GM12878 (cell line): ENCODE results near the gene TMEM59. TPM values are rescaled to one million over a fixed set of nuclear protein-coding genes. Genes with fewer than 3 reads are reported as not detected.

Experiments
- ATAC-seq: fragments of 200-7000 bp; cut with Tn5 transposase; 3 replicates; pipeline ENCODE4 v1.9.1; 2020; ENCODE audit warnings: mild to moderate bottlenecking, moderate library complexity
- BruUV-seq: library from RNA; stranded (reverse); fragments of 400-500 nt; replicated peaks from 2 replicates; lab custom pipeline; 2021; lab: Mats Ljungman, UMichigan
- CTCF ChIA-PET: fragments of 300-600 bp; sonication (Branson Sonifier 250); formaldehyde crosslinking; extraction: SDS; loops from one replicate; lab custom pipeline; 2021; ENCODE audit warnings: inconsistent platforms; lab: Yijun Ruan, JAX
- POLR2A ChIA-PET: fragments of 350-600 bp; formaldehyde crosslinking; extraction: SDS; loops from one replicate; lab custom pipeline; 2021; ENCODE audit warnings: inconsistent platforms; lab: Charles Lee
- RAD21 ChIA-PET: fragments of 300-600 bp; sonication (Branson Sonifier 250); formaldehyde crosslinking; loops from one replicate; lab custom pipeline; 2023; ENCODE audit warnings: antibody characterized with exemption; ENCODE audit not compliant: unreplicated experiment; lab: Charles Lee
- SMC1A ChIA-PET: fragments of 300-600 bp; sonication (Branson Sonifier 250); formaldehyde crosslinking; loops from one replicate; lab custom pipeline; 2023; ENCODE audit not compliant: unreplicated experiment, uncharacterized antibody; lab: Charles Lee
- DNase-seq: peaks from one replicate; pipeline ENCODE4 v3.0.0-alpha.2; 2011; ENCODE audit warnings: low read depth, low spot score
- FAIRE-seq: peaks from 3 replicates; lab custom pipeline; 2011; peaks lifted over from hg19 to GRCh38; lab: Jason Lieb, UNC
- H2AFZ ChIP-seq: 2 replicates; pipeline ENCODE4 v1.6.0; 2011; ENCODE audit warnings: low read depth, low read length, control low read depth; ENCODE audit not compliant: control insufficient read depth
- H3K27ac ChIP-seq: 2 replicates; pipeline ENCODE4 v1.5.1; 2011; ENCODE audit warnings: control low read depth; ENCODE audit not compliant: control insufficient read depth, insufficient read depth
- H3K27me3 ChIP-seq, 2 experiments: replicated peaks in 1 of 2; 2 replicates each; pipeline versions ENCODE4 v1.6.0 to v1.6.1; 2011; ENCODE audit warnings: low read length in 1 of 2; ENCODE audit not compliant: control insufficient read depth in 2 of 2, insufficient read depth in 2 of 2
- H3K36me3 ChIP-seq, 2 experiments: 2 replicates each; pipeline ENCODE4 v1.5.1; 2011; ENCODE audit warnings: low read length in 1 of 2; ENCODE audit not compliant: control insufficient read depth in 2 of 2, insufficient read depth in 2 of 2
- H3K4me1 ChIP-seq: 2 replicates; pipeline ENCODE4 v1.6.1; 2011; ENCODE audit warnings: mild to moderate bottlenecking, low read length, moderate library complexity, mixed read lengths; ENCODE audit not compliant: control insufficient read depth, insufficient read depth
- H3K4me2 ChIP-seq: 2 replicates; pipeline ENCODE4 v1.6.0; 2011; ENCODE audit warnings: control low read depth; ENCODE audit not compliant: control insufficient read depth, insufficient read depth
- H3K4me3 ChIP-seq: fragments of 200-600 bp; sonication (generic); 2 replicates; pipeline ENCODE4 v1.5.1; 2016
- H3K79me2 ChIP-seq: 2 replicates; pipeline ENCODE4 v1.6.0; 2011; ENCODE audit warnings: low read length; ENCODE audit not compliant: control insufficient read depth, insufficient read depth
- H3K9ac ChIP-seq: 2 replicates; pipeline ENCODE4 v1.8.0; 2011; ENCODE audit warnings: low read length, control low read depth, mixed read lengths; ENCODE audit not compliant: control insufficient read depth, insufficient read depth
- H3K9me3 ChIP-seq: replicated peaks from 3 replicates; pipeline ENCODE4 v1.5.1; 2011; ENCODE audit warnings: mild to moderate bottlenecking, low read length; ENCODE audit not compliant: control insufficient read depth, insufficient read depth
- H4K20me1 ChIP-seq: 2 replicates; pipeline ENCODE4 v1.6.0; 2011; ENCODE audit not compliant: control insufficient read depth, insufficient read depth
- BHLHE40 ChIP-seq, 2 experiments: fragments of 450-650 bp in 1 of 2; IDR thresholded peaks; 2 replicates each; pipeline ENCODE4 v1.6.1; 2011 to 2017; ENCODE audit warnings: low read depth in 2 of 2, borderline replicate concordance in 1 of 2, improper control_type of control experiment in 1 of 2, low read length in 1 of 2, mild to moderate bottlenecking in 1 of 2
- IKZF2 ChIP-seq, 2 experiments: fragments of 450-650 bp; IDR thresholded peaks; 2 replicates each; pipeline ENCODE4 v1.6.1; 2017; ENCODE audit warnings: mild to moderate bottlenecking in 2 of 2, moderate library complexity in 2 of 2
- KAT2A ChIP-seq: conservative IDR thresholded peaks from 2 replicates; pipeline ENCODE4 v1.6.1; 2011; ENCODE audit warnings: low read depth, low read length; ENCODE audit not compliant: control insufficient read depth
- MYC ChIP-seq: IDR thresholded peaks from 2 replicates; pipeline ENCODE4 v1.6.1; 2011; ENCODE audit warnings: mild to moderate bottlenecking, low read length, moderate library complexity, inconsistent platforms; ENCODE audit not compliant: insufficient read depth, insufficient replicate concordance, insufficient read length, severe bottlenecking
- PAX5 ChIP-seq: IDR thresholded peaks from 2 replicates; pipeline ENCODE4 v1.6.1; 2011; ENCODE audit warnings: low read depth, low read length, borderline replicate concordance
- SIX5 ChIP-seq: IDR thresholded peaks from 2 replicates; pipeline ENCODE4 v1.6.1; 2011; ENCODE audit warnings: mild to moderate bottlenecking, low read depth, low read length, moderate library complexity; ENCODE audit not compliant: severe bottlenecking
- SREBF1 ChIP-seq: IDR thresholded peaks from 2 replicates; pipeline ENCODE4 v1.6.1; 2012; ENCODE audit warnings: mild to moderate bottlenecking, low read length
- TCF12 ChIP-seq: IDR thresholded peaks from 2 replicates; pipeline ENCODE4 v1.6.1; 2011; ENCODE audit warnings: low read depth, mild to moderate bottlenecking, low read length
- ZBED1 ChIP-seq: IDR thresholded peaks from 2 replicates; pipeline ENCODE4 v1.6.1; 2016; ENCODE audit warnings: borderline replicate concordance
- ZNF274 ChIP-seq: IDR thresholded peaks from one replicate; pipeline ENCODE4 v1.8.0; 2011; ENCODE audit not compliant: insufficient read length, insufficient read depth
- WGBS: methylation state at CpG from one replicate; pipeline ENCODE4 v1.1.6; 2016; ENCODE audit warnings: low lambda C conversion rate; ENCODE audit not compliant: insufficient replicate concordance, insufficient coverage; ENCODE audit errors: missing lambda C conversion rate; 5-methylcytosine and 5-hydroxymethylcytosine counted together
- in situ Hi-C: fragments of 300-500 bp; cut with MboI; formaldehyde crosslinking; loops from 9 replicates; pipeline ENCODE4 v1.14.3; 2018; ENCODE audit warnings: mixed read lengths
- intact Hi-C: fragments of 100-400 bp; cut with micrococcal nuclease; formaldehyde crosslinking; loops from one replicate; pipeline ENCODE4 v1.14.2; 2022; ENCODE audit not compliant: unreplicated experiment
- polyA plus RNA-seq, 11 experiments: library from polyadenylated mRNA; depleted of rRNA in 4 of 11; unstranded in 6 of 11; stranded (reverse) in 5 of 11; fragments of >200 nt; fragmentation: Nextera tagmentation in 4 of 11; fragmentation: Illumina TruSeq in 1 of 11; extraction: Ambion mirVana in 4 of 11; extraction: Trizol in 1 of 11; gene quantifications; 1 replicate in 1 of 11; 2 replicates in 10 of 11; pipeline versions ENCODE4 v1.2.1 to v1.2.3, GENCODE V29; 2011 to 2016; ENCODE audit warnings: inconsistent platforms in 2 of 11, missing spikeins in 2 of 11, low read depth in 1 of 11
- total RNA-seq, 4 experiments: library from RNA; depleted of rRNA in 3 of 4; stranded (reverse); fragments of >200 nt in 3 of 4; fragmentation: Illumina TruSeq in 1 of 4; extraction: Trizol in 1 of 4; gene quantifications; 2 replicates each; pipeline versions ENCODE4 v1.2.1 to v1.2.3, GENCODE V29; 2013 to 2021
- TF ChIP-seq, protein P1 (sequence below): fragments of 450-650 bp; IDR thresholded peaks from 2 replicates; pipeline ENCODE4 v1.6.1; 2014; ENCODE audit warnings: mild to moderate bottlenecking
- TF ChIP-seq, protein P2 (sequence below): fragments of 450-650 bp; IDR thresholded peaks from 2 replicates; pipeline ENCODE4 v1.6.1; 2017; ENCODE audit warnings: low read depth, mild to moderate bottlenecking, moderate library complexity
- TF ChIP-seq, protein P3 (sequence below): fragments of 450-650 bp; IDR thresholded peaks from 2 replicates; pipeline ENCODE4 v1.6.1; 2018; ENCODE audit warnings: borderline replicate concordance, mild to moderate bottlenecking; ENCODE audit not compliant: partially characterized antibody
- TF ChIP-seq, protein P4 (sequence below): IDR thresholded peaks from 2 replicates; pipeline ENCODE4 v1.6.1; 2011; ENCODE audit warnings: borderline replicate concordance, low read depth, mild to moderate bottlenecking, moderate library complexity, mixed read lengths, low read length; ENCODE audit not compliant: insufficient read depth; ENCODE audit errors: extremely low read length
- TF ChIP-seq, protein P5 (sequence below): IDR thresholded peaks from 2 replicates; pipeline ENCODE4 v1.6.1; 2012; ENCODE audit warnings: low read depth, low read length, improper control_type of control experiment

The TMEM59 gene
- total and polyA plus RNA-seq, 10 of the 15 experiments (the other 5 are each of a cell fraction or from before 2014, with no cell fraction given) = 69.9 to 273 (median 111) TPM

DNA sequence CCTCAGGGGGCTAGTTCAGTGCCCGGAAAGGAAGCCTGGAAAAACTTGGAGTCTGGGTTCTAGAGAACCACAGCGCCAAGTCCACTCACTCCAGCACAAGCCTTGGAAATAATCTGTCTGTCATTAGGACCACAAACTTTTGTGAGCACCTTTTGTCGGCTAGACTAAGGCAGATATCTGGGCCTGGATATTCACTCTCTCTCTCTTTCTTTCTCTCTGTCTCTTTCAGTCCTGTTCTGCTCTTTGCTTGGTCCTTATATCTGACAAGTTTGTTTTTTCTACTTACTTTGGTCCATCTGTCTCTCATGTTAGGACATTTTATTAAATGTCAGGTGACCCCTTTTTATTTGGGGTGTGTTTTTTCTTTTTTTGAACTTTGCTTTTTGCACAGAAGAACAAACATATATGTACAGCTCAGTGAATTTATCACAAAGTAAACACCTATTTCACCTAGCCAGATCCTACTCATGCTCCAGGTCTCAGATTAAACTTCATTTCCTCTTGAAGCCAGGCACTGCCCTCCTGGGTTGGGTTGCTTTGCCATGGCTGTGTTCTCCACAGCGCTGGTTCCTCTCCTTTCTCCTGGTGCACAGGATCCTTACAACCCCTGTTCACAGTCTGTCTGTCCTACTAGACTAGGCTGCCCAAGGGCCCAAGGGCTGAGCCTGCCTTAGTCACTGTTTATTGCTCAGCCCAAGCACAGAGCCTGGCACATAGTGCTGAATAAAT lies 41.2 kb upstream of the TMEM59 start (continued):
- TF ChIP-seq, protein P1, sequence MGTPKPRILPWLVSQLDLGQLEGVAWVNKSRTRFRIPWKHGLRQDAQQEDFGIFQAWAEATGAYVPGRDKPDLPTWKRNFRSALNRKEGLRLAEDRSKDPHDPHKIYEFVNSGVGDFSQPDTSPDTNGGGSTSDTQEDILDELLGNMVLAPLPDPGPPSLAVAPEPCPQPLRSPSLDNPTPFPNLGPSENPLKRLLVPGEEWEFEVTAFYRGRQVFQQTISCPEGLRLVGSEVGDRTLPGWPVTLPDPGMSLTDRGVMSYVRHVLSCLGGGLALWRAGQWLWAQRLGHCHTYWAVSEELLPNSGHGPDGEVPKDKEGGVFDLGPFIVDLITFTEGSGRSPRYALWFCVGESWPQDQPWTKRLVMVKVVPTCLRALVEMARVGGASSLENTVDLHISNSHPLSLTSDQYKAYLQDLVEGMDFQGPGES = no peak
- TF ChIP-seq TCF12 = no peak
- TF ChIP-seq PAX5 = no peak
- no peak for TF ChIP-seq SREBF1
- TF ChIP-seq, protein P2, sequence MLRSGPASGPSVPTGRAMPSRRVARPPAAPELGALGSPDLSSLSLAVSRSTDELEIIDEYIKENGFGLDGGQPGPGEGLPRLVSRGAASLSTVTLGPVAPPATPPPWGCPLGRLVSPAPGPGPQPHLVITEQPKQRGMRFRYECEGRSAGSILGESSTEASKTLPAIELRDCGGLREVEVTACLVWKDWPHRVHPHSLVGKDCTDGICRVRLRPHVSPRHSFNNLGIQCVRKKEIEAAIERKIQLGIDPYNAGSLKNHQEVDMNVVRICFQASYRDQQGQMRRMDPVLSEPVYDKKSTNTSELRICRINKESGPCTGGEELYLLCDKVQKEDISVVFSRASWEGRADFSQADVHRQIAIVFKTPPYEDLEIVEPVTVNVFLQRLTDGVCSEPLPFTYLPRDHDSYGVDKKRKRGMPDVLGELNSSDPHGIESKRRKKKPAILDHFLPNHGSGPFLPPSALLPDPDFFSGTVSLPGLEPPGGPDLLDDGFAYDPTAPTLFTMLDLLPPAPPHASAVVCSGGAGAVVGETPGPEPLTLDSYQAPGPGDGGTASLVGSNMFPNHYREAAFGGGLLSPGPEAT = no peak
- TF ChIP-seq, protein P3, sequence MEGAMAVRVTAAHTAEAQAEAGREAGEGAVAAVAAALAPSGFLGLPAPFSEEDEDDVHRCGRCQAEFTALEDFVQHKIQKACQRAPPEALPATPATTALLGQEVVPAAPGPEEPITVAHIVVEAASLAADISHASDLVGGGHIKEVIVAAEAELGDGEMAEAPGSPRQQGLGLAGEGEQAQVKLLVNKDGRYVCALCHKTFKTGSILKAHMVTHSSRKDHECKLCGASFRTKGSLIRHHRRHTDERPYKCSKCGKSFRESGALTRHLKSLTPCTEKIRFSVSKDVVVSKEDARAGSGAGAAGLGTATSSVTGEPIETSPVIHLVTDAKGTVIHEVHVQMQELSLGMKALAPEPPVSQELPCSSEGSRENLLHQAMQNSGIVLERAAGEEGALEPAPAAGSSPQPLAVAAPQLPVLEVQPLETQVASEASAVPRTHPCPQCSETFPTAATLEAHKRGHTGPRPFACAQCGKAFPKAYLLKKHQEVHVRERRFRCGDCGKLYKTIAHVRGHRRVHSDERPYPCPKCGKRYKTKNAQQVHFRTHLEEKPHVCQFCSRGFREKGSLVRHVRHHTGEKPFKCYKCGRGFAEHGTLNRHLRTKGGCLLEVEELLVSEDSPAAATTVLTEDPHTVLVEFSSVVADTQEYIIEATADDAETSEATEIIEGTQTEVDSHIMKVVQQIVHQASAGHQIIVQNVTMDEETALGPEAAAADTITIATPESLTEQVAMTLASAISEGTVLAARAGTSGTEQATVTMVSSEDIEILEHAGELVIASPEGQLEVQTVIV = no peak

DNA sequence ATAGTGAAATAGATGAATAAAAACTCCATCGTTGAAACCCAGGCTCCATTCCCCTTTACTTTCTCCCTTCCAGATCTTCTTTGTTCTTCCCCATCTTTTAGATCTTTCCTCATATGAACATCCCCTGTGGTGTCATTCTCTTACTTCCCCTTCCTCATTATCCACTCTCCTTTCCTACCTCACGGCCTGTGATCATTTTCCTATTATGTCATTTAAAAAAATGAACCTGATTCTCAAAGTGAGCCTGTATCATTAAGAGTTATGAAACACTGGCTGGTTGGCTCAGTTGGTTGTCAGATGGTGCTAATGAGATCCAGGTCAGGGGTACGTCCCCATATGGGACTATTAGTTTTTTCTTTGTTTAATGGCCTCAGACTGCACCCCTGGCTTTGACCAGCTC lies 38.7 kb upstream of the TMEM59 start:
- SMC1A ChIA-PET = interaction anchor here (1.0 kb wide), 1 partner anchor 90 kb away, joined by 3 read pairs; no protein-coding TSS in a partner anchor
- H3K9me3 ChIP-seq = no peaks in the 10 kb centered on the region
- TF ChIP-seq SIX5 = no peak
- TF ChIP-seq ZBED1 = no peak
- TF ChIP-seq, protein P4, sequence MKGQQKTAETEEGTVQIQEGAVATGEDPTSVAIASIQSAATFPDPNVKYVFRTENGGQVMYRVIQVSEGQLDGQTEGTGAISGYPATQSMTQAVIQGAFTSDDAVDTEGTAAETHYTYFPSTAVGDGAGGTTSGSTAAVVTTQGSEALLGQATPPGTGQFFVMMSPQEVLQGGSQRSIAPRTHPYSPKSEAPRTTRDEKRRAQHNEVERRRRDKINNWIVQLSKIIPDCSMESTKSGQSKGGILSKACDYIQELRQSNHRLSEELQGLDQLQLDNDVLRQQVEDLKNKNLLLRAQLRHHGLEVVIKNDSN = no peak
- no peak for TF ChIP-seq KAT2A
- no peak for TF ChIP-seq ZNF274
- TF ChIP-seq IKZF2 (IDR thresholded peaks at IDR 0.05) = no peak
- no peak for TF ChIP-seq BHLHE40 (IDR thresholded peaks at IDR 0.05; ENCODE audit: borderline replicate concordance in 1 of 2, low read depth in 2 of 2, low read length in 1 of 2)
- TF ChIP-seq MYC = no peak
- TF ChIP-seq, protein P5, sequence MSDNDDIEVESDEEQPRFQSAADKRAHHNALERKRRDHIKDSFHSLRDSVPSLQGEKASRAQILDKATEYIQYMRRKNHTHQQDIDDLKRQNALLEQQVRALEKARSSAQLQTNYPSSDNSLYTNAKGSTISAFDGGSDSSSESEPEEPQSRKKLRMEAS = no peak
- TF ChIP-seq, all 136 proteins: peak for 0
- no peaks in the 10 kb centered on the region for H3K79me2 ChIP-seq
- no peaks in the 10 kb centered on the region for H3K27me3 ChIP-seq
- no peak overlapping the region for H2AFZ ChIP-seq
- ChIA-PET RAD21 (no interaction called here), CTCF (interaction anchor here (1.2 kb wide), 1 partner anchor 11 kb away, joined by 5 read pairs; no protein-coding TSS in a partner anchor), POLR2A (no interaction called here)
- no peak for DNase-seq
- H3K4me3 ChIP-seq = no peak overlapping the region
- H3K27ac ChIP-seq = no peak overlapping the region
- no TSS peak for BruUV-seq
- no peaks in the 10 kb centered on the region for H3K4me1 ChIP-seq
- intact Hi-C loops = no loop called here
- H3K9ac ChIP-seq = no peak overlapping the region
- peaks cover 3 to 5% of the 10 kb centered on the region in 2 experiments; a peak in 3 of 4 replicates for H3K36me3 ChIP-seq
- 97% methylated on average over 3 of the region's 3 CpGs for WGBS
- ATAC-seq = no peak
- no peaks in the 10 kb centered on the region for H4K20me1 ChIP-seq
- in situ Hi-C loops = no loop called here
- no peak for FAIRE-seq
- no peak overlapping the region for H3K4me2 ChIP-seq
